ENCODE measurements around the gene LRRC57. TPM values are rescaled to one million over a fixed set of nuclear protein-coding genes. Genes with fewer than 3 reads are reported as not detected.
"Not testable (repeated sequence)": the region's sequence is repeated elsewhere in the genome, so short reads cannot be mapped to it uniquely, and the experiment has no call there.

LRRC57 gene
- total RNA-seq, 1 experiment from 2014 or later: 18.7 TPM

- no CpG with 5 or more reads among the region's 3 CpGs for WGBS (ENCODE audit: extremely low coverage, insufficient read length, low lambda C conversion rate)
- no peak overlapping the region for H2BK12ac ChIP-seq (ENCODE audit: insufficient read length, low read depth, low read length)
- H3K4me1 ChIP-seq (ENCODE audit: insufficient read depth, low read length): no peaks in the 10 kb centered on the region
- H2BK20ac ChIP-seq (ENCODE audit: low read depth, low read length, poor library complexity, severe bottlenecking): no peak overlapping the region
- no peaks in the 10 kb centered on the region for H3K27me3 ChIP-seq (ENCODE audit: insufficient read depth, low read length)
- no peak overlapping the region for H3K9ac ChIP-seq (ENCODE audit: extremely low read depth, insufficient read length, low read length)
- no peaks in the 10 kb centered on the region for H3K27me3 Mint-ChIP-seq (ENCODE audit: low read depth)
- H4K91ac ChIP-seq (ENCODE audit: insufficient read length, low read depth, low read length): no peak overlapping the region
- no peak overlapping the region for H2BK120ac ChIP-seq (ENCODE audit: low read depth, low read length, poor library complexity, severe bottlenecking)
- H2AFZ ChIP-seq (ENCODE audit: low read length): no peak overlapping the region
- H3K27ac ChIP-seq (ENCODE audit: insufficient read length, low read depth, low read length): no peak overlapping the region
- no peak overlapping the region for H3K56ac ChIP-seq (ENCODE audit: insufficient read length, low read depth, low read length)
- H3K4me1 Mint-ChIP-seq: no peaks in the 10 kb centered on the region
- H3K14ac ChIP-seq (ENCODE audit: insufficient read depth, low read length): no peak overlapping the region
- no peak for TF ChIP-seq CTCF (conservative IDR thresholded peaks at IDR 0.05)
- H4K8ac ChIP-seq (replicated peaks; ENCODE audit: insufficient read length, low read depth, low read length): no peak overlapping the region
- no peak overlapping the region for H3T11ph ChIP-seq (ENCODE audit: low read length)
- no peaks in the 10 kb centered on the region for H4K20me1 ChIP-seq (ENCODE audit: control insufficient read depth, insufficient read depth, insufficient read length)
- no peaks in the 10 kb centered on the region for H3K23me2 ChIP-seq (ENCODE audit: insufficient read length, low read depth, low read length, poor library complexity, severe bottlenecking)
- H2BK15ac ChIP-seq (ENCODE audit: low read depth, low read length): no peak overlapping the region
- H3K79me1 ChIP-seq (ENCODE audit: insufficient read depth, low read depth, low read length, poor library complexity, severe bottlenecking): no peaks in the 10 kb centered on the region
- DNase-seq: no peak
- no peaks in the 10 kb centered on the region for H3K9me3 ChIP-seq (ENCODE audit: control insufficient read depth, low read depth, low read length)
- H3K18ac ChIP-seq (ENCODE audit: insufficient read length, low read depth, low read length): no peak overlapping the region
- no peaks in the 10 kb centered on the region; the same call in 1 of the 2 replicates for H3K79me2 ChIP-seq (ENCODE audit: insufficient read depth, low read length)
- no peak overlapping the region for H3K23ac ChIP-seq (ENCODE audit: insufficient read length, low read depth, low read length)
- no peak overlapping the region for H3K4me3 Mint-ChIP-seq
- H3K27ac Mint-ChIP-seq: no peak overlapping the region
- no peak overlapping the region for H4K5ac ChIP-seq (ENCODE audit: insufficient read length, low read depth, low read length)
- H3K9me3 Mint-ChIP-seq: no peaks in the 10 kb centered on the region
- H2AK5ac ChIP-seq (ENCODE audit: insufficient read length, low read length): no peak overlapping the region
- H3K36me3 Mint-ChIP-seq (ENCODE audit: insufficient read depth in 1 of 3, low read depth in 3 of 3): peaks cover 7 to 53% (median 36%) of the 10 kb centered on the region in 3 experiments
- H3K4me2 ChIP-seq (ENCODE audit: insufficient read depth, insufficient read length, low read length): no peak overlapping the region
- no peak overlapping the region for H2BK5ac ChIP-seq (ENCODE audit: insufficient read length, low read length)
- no peak overlapping the region for H3K4ac ChIP-seq (ENCODE audit: low read depth, low read length)
Observed at GRCh38 chr15:42558739-42559138, 10.1 kb upstream of the LRRC57 start.

- H3K4me3 Mint-ChIP-seq; H4K20me1 ChIP-seq (ENCODE audit: control insufficient read depth, insufficient read depth, insufficient read length); DNase-seq; H3K14ac ChIP-seq (ENCODE audit: insufficient read depth, low read length); H3K9me3 ChIP-seq (ENCODE audit: control insufficient read depth, low read depth, low read length); H3K27me3 Mint-ChIP-seq (ENCODE audit: low read depth); H3K27ac Mint-ChIP-seq; H4K8ac ChIP-seq (replicated peaks; ENCODE audit: insufficient read length, low read depth, low read length); H3K9me3 Mint-ChIP-seq; H3K4me1 ChIP-seq (ENCODE audit: insufficient read depth, low read length); H2BK12ac ChIP-seq (ENCODE audit: insufficient read length, low read depth, low read length); H3K56ac ChIP-seq (ENCODE audit: insufficient read length, low read depth, low read length); H3K27ac ChIP-seq (ENCODE audit: insufficient read length, low read depth, low read length); H2BK5ac ChIP-seq (ENCODE audit: insufficient read length, low read length); H3K23ac ChIP-seq (ENCODE audit: insufficient read length, low read depth, low read length); H3K9ac ChIP-seq (ENCODE audit: extremely low read depth, insufficient read length, low read length); H2AFZ ChIP-seq (ENCODE audit: low read length); H2AK5ac ChIP-seq (ENCODE audit: insufficient read length, low read length); H3T11ph ChIP-seq (ENCODE audit: low read length); H3K79me2 ChIP-seq (ENCODE audit: insufficient read depth, low read length); H2BK15ac ChIP-seq (ENCODE audit: low read depth, low read length); H3K4ac ChIP-seq (ENCODE audit: low read depth, low read length); H4K5ac ChIP-seq (ENCODE audit: insufficient read length, low read depth, low read length); H3K18ac ChIP-seq (ENCODE audit: insufficient read length, low read depth, low read length); H3K4me2 ChIP-seq (ENCODE audit: insufficient read depth, insufficient read length, low read length); H3K4me1 Mint-ChIP-seq; H4K91ac ChIP-seq (ENCODE audit: insufficient read length, low read depth, low read length); H2BK120ac ChIP-seq (ENCODE audit: low read depth, low read length, poor library complexity, severe bottlenecking); H3K27me3 ChIP-seq (ENCODE audit: insufficient read depth, low read length); H3K23me2 ChIP-seq (ENCODE audit: insufficient read length, low read depth, low read length, poor library complexity, severe bottlenecking); H3K79me1 ChIP-seq (ENCODE audit: insufficient read depth, low read depth, low read length, poor library complexity, severe bottlenecking); H2BK20ac ChIP-seq (ENCODE audit: low read depth, low read length, poor library complexity, severe bottlenecking): not testable (repeated sequence)
- peaks cover 7 to 39% (median 29%) of the 10 kb centered on the region in 3 experiments for H3K36me3 Mint-ChIP-seq (ENCODE audit: insufficient read depth in 1 of 3, low read depth in 3 of 3)
- no CpG with 5 or more reads among the region's 12 CpGs for WGBS (ENCODE audit: extremely low coverage, insufficient read length, low lambda C conversion rate)
Observed at GRCh38 chr15:42556550-42557207, 8.1 kb upstream of the LRRC57 start.

All from H9 (cell line).